Measurements from ENCODE around the gene ITGAE.

Gene ITGAE

DNA sequence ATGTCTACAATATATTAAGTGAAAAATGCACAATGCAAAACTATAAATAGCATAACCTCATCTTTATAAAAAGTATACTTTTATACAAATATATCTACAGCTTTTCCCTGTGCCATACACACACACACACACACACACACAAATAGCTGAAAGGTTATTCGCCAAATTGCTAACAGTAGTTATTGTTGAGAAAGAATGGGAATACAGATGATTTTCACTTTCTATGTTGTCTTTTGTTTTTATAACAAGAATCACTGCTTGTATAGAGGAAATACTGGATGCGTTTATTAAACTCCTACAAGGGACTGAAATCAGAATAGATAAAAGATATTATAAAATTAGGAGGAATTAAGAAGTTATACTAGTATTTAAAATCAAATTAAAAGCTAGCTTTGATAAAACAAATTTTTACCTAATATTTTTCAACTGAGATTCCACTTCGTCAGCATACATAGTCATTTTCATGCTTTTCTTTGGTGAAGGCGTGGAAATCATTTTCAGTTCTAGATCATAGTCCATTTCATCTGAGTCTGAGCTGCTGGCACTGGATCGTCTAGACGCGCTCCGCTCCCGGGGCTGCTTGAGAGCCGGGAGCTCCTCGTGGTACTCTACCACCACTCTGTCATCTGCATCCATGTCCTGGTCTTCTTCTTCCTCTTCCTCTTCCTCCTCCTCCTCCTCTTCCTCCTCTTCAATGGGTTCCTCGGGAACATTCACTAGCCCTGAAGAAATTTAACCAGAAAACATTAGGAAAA is 17.0 kb upstream of the ITGAE start:
- no peak for DNase-seq (ENCODE audit: low read depth in 2 of 2)

DNA sequence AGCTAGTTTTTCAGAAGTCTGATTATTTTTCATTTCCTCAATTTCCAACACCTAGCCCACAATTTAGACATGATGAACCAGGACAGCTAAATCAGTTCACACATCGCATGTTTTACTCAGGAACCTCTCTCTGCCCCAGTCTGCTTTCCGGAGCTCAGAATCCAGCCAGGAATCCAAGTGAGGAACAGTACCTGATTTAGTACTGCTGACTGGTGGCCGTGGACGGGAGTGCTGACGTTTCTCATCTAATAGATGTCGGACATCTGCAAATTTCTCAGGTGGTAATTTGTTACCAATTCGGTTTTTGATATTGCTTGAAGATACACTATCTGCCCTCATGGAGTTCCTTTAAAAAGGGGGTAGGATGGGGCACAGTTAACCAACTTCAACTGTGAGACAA is 14.9 kb upstream of the ITGAE start:
- DNase-seq (ENCODE audit: low read depth in 2 of 2): no peak

- no peak for DNase-seq (ENCODE audit: low read depth in 2 of 2)
Measured at GRCh38 chr17:3815122-3815521, 14.1 kb upstream of the ITGAE start.

DNA sequence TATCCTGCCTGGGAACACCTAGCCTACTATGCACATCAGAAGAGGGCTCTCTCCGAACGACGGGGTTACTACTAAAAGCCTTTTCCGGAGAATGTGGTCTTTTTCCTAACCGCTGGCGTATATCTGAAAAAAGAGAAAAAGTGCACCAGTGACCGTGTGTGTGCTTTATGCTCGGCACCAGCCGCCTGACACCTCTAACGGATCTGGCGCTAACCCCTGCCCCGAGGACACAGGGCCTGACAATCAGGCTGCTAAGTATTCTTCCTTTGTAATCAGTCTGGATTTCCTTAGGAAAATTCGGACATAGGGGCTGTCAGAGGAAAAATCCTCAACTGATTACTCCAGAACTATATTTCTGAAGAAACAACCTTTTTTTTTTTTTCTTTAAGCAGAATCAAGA is 13.4 kb upstream of the ITGAE start:
- DNase-seq (ENCODE audit: low read depth in 2 of 2): no peak

DNA sequence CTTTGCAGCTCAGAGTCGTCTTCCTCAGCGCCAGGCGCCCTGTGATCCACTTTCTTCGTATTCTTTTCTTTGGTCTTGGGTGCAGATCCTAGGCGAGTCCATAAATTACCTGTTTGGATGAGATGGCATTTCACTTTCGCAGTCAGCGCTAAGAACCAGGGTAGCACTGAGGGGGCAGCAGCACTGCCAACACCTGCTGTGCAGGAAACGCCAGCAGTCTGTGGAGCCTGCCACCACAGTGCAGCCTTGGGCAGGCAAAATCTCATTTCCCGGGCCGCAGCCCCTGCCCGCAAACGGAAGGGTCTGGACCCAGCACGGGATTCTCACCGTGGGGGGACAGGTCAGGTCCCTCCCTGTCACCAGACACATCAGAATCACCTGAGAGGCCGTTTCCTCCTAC is 12.2 kb upstream of the ITGAE start:
- DNase-seq (ENCODE audit: low read depth in 2 of 2): no peak

GRCh38 chr17:3812771-3813170 is 11.8 kb upstream of the ITGAE start:
- no peak for DNase-seq (ENCODE audit: low read depth in 2 of 2)

DNA sequence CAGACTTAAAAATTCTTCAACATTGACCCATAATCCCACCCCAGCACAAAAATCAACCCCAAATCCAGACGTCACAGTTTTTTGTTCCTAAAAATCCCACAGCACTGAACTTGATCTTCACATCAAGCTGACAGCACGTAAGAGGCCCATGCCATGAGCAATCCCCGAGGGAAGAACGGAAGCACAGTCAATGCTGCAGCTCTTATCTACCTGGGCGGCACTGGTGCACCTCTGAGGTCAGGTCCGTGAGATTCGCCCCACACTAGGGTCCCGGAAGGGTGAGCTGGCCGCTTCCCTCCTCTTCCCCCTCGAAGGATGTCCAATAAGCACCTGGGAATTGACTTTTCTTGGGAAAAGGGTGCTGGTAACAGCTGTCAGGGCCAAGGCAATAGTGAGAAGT is 11.3 kb upstream of the ITGAE start:
- no peak for DNase-seq (ENCODE audit: low read depth in 2 of 2)

DNA sequence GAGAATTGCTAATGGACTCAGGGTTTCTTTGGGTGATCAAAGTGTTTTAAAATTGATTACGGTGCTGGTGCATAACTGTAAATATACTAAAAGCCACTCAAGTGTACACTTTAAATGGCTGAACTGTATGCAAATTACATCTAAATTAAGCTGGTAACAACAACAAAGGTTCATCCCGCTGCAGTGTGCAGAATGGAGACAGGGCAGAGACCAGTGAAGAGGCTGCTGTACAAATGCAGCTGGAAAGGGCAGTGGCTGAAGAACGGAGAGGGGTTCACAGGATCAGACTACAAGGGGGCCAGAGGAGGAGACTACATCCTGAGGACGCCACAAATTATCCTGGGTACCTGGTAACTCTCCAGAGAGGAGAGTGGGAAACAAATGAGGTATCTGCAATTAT is 9.0 kb upstream of the ITGAE start:
- no peak for DNase-seq (ENCODE audit: low read depth in 2 of 2)

DNA sequence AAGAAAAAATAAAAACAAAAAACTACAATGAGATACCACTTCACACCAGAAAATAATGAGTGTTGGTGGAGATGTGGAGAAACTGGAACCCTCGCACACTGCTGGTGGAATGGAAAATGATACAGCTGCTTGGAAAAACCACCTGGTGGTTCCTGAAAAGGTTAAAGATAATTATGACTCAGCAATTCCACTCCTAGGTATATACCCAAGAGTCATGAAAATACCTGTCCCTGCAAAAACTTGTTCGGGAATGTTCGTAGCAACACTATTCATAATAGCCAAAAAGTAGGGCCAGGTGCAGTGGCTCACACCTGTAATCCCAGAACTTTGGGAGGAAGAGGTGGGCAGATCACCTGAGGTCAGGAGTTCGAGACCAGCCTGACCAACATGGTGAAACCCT is 8.1 kb upstream of the ITGAE start:
- no peak for DNase-seq (ENCODE audit: low read depth in 2 of 2)

DNA sequence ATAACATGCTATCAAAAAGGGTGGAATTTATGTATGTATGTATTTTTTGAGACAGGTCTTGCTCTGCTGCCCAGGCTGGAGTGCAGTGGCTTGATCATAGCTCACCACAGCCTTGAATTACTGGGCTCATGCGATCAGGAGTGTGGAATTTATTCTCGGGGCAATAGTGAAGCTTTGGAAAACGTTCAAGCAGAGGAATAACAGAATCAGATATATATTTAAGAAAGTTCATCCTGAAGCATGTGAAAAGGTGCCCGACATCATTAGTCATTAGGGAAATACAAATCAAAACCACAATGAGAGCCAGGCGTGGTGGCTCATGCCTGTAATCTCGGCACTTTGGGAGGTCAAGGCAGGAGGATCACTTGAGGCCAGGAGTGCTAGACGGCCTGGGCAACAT is 7.7 kb upstream of the ITGAE start:
- DNase-seq (ENCODE audit: low read depth in 2 of 2): no peak

GRCh38 chr17:3805581-3805980 is 4.6 kb upstream of the ITGAE start:
- DNase-seq (ENCODE audit: low read depth in 2 of 2): no peak

DNA sequence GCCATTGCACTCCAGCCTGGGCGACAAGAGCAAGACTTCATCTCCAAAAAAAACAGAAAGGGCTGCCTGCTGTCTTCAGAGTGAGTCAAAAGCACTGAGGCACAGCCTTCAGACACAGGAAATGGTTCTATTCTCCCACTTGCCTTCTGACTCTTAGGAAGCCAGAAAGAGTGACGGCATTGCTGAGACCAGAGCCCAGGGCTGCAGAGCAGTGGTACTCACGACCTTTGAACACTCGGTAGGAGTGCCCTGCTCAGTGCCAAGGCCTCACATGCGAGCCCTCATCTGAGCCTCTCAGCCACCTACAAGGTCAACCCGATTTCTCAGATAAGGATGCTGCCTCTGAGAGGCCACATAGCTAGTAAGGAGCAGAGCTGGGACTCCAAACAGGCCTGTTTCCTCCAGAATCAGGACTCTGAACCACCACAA is 3.5 kb upstream of the ITGAE start:
- no peak for DNase-seq (ENCODE audit: low read depth in 2 of 2)

DNA sequence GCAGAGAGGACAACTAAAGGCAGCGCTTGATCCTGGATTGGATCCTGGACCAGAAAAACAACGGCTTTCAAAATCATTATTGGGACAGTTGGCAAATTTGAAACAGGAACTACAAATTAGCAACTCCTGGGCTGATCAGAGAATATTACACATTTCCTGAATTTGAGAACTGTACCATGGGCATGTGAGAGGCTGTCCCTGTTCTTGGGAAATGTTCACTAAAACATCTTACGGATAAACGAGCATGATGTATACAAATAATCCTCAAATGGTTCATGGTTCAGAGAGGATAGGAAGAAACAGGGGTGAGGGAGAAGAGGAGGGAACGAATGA is 2.3 kb upstream of the ITGAE start:
- no peak for DNase-seq (ENCODE audit: low read depth in 2 of 2)

GRCh38 chr17:3802461-3803307 is 1.7 kb upstream of the ITGAE start:
- no peak for DNase-seq (ENCODE audit: low read depth in 2 of 2)

DNA sequence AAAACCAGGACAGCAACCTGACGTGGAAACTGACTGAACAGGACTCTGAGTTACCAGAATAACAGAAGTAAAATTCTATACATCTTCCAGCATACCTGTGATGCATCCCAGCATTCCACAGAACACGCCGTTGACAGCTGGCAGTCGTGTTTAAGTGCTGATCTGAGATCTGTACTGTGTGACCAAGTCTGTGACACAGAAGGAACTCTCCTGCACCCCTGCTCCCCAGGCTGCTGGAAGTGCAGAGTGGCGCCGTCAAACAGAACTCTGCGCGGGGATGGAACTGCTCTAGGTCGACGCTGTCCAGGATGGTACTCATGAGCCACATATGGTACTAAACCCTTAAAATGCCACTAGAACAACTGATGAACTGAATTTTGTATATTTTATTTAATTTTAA is 804 bp upstream of the ITGAE start:
- DNase-seq (ENCODE audit: low read depth in 2 of 2): no peak

DNA sequence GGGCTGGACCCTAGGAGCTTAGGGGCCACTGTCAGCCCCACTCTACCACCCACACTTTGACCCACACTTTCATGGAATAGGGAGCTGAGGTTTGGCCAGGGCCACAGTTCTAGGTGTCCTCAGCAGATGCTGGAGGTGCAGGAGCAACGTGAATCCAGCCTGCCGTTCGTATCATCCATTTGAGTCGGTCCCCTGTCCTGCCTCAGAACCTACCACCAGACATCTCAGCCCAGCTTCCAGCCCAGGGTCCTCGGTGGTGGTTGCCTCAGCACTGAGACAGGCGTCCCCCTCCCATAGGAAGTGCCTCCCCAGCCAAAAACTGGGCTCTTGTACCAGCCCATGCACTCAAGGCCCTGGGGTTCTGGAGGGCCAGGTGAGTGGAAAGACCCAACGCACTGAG is 359 bp upstream of the ITGAE start:
- DNase-seq (ENCODE audit: low read depth in 2 of 2): no peak

GRCh38 chr17:3799181-3799945 is 1.6 kb downstream of the ITGAE start:
- DNase-seq (ENCODE audit: low read depth in 2 of 2): no peak

DNA sequence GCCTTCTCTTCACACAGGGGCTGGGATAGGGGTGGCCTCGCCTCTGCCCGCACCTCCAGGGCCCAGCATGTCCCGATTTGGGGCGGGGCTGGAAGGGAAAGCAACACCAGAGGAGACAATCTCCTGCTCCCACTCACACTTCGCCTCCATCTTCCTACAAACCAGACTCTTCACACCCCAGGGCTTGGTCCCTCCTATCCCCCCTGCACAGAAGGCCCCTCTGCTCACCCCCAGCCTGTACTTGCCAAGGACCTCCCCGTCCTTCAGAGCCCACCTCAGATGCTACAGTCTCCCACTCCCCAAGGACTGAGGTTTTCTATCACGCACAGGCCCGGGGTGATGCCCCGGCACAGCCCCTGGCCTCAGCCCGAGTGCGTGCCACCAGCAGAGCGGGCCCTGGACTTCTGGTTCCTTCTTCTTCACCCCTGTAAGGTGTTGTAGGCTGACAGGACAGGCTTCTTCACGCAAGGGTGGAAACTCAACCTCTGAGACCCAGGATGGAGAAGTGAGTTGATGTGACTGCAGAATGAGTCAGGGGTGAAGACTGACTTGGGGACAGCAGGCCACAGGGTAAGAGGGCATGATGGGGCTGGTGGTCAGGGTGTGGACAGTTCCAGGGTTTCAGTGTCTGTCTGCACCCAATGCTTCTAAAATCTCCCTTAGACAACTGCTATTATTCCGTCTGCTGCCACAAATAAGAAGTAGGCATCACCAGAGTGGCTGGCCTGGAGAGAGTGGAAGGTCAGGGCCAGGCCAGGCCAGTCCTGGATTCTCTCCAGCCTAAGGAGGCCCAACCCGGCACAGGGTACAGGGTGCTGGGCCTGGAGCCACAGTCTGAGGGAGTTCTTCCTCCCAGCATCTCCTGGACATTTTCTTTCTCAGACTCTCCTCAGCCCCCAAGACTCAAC is 2.5 kb downstream of the ITGAE start:
- no peak for DNase-seq (ENCODE audit: low read depth in 2 of 2)

DNA sequence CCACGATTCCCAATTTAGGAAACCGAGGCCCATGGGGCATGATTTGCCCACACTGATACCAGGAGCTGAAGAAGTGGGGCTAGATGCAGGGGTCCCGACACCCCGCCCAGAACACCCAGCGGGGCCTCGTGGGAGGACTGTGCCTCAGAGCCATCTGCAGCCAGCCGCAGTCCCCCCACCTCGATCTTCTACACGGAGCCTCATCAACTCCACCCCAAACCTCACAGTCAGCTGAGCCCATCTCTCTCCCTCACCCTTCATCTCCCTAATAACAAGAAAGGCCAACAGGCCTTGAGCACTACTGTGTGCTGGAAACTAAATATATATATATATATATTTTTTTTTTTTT is 4.2 kb downstream of the ITGAE start:
- peak in 1 of 2 donors; percentile 21 for DNase-seq (ENCODE audit: low read depth in 2 of 2)

DNA sequence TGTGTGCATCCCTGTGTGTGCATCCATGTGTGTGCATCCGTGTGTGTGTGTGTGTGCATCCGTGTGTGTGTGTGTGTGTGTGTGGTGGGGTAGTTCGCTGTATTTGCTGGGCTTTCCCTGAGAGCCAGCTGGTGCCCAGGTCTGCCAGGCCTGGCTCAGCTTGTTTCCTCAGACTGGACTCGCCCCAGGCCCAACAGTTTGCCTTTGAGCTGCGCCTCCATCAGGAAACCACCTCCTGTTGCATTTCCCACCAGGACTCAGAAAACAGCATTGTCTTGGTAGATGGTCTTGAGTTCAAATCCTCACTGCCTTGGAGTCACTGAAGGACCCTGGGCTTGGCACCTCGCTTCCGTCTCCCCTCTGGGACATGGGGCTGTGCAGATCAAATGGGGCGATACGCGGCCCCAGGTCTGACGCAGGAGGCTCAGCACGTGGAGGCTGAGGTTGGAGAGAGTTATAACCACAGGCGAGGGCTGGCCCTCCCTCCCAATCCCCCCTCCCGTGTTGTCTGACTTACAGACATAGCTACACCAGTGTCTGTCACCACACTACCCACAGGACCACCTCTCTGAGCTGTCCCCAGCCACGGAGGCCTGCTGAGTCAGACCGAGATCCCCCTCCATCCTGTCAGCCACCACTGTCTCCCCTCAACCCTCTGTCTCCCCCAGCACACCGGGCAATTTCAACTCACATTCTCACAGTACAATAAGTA is 4.7 kb downstream of the ITGAE start:
- peak; percentile 86 for DNase-seq (ENCODE audit: low read depth in 2 of 2)

All from stimulated activated CD8-positive, alpha-beta memory T cell treated with anti-CD3 and anti-CD28 coated beads, Interleukin-2, amount 100 ng/mL, for 48 hours (primary cell).